Measurements from ENCODE around the gene HAGH.

GRCh38 chr16:1862394-1862793 lies 35.8 kb upstream of the HAGH start:
- TF ChIP-seq POLR2AphosphoS5 (IDR thresholded peaks at IDR 0.05) (no peak), CTCF (IDR thresholded peaks at IDR 0.05) (no peak), POLR2A (IDR thresholded peaks at IDR 0.05) (no peak)

Measured in upper lobe of left lung (tissue), 4 donors.